HG03520 (cell line): ENCODE measurements around the gene TMEM80.
"Not testable (repeated sequence)": the region's sequence is repeated elsewhere in the genome, so short reads cannot be mapped to it uniquely, and the experiment has no call there.

Experiments used
- ATAC-seq: cut with Tn5 transposase; IDR thresholded peaks from one replicate; pipeline ENCODE4 v1.9.1; 2021; ENCODE audit warnings: mild to moderate bottlenecking, moderate library complexity; ENCODE audit not compliant: unreplicated experiment

The TMEM80 gene

DNA sequence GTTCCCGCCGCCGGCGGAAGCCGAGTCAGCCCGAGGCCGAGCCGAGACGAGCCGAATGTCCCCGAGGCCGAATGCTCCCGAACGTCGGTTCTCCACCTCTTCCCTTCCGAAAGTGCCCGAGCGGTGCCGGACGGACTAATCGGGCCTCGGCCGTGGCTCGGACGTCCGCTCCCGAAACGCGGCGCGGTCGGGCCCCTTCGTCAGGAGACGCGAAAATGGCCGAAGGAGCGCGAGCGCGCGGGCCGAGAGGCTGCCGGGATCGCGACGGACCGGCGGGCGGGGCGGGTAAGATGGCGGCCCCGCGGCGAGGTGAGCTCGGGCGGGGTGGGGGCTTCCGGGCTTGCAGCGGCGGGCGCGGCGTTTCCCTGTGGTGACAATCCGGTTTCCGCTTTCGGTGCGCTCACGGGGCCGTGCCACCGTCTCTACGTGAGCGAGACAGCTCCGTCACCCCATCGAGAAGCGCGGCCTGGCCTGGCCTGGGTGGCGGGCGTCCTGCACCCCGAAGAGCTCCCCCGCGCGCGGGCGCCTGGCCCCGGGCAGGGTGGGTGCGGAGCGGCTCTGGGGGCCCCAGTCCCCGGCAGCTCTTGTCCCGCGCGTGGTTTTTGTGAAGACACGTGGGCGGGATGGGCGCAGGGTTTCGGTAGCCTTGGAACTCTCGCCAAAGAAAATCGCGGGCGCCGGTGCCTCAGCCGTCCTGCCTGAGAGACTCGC is at the start of gene TMEM80:
TSS of gene TMEM80 (plus strand) at position 279 of the 711 bp plus-strand sequence. CDS start at position 291, 12 bp downstream.
- peak; percentile 64 for ATAC-seq

DNA sequence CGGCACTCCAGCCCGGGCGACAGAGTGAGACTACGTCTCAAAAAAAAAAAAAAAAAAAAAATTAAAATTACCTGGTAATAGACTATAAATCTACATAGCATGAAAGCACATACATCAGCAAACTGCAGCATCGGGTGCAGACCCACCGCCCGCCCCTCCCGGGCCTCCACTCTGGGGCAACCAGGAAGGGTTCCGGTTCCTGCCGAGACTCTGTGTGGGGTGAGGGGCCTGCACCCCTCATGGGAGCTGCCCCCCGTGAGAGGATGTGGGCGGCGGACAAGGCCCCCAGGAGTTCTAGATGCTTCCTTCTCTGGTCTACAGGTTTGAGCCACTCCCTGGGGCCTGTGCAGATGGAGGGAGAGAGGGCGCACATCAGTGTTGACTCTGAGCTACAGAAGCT is 49.4 kb upstream of the TMEM80 start:
- ATAC-seq = no peak

DNA sequence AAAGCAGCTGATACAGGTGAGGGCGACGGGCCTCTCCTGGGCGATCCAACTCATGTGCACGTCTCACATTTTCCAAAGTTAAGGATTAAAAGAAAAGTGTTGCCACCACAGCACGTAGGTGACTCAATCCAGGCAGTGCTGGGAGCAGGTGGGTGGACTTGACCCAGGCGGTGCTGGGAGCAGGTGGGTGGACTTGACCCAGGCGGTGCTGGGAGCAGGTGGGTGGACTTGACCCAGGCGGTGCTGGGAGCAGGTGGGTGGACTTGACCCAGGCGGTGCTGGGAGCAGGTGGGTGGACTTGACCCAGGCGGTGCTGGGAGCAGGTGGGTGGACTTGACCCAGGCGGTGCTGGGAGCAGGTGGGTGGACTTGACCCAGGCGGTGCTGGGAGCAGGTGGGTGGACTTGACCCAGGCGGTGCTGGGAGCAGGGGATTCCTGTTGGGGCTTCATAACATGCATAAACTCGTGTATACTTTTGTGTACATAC is 47.9 kb upstream of the TMEM80 start:
- ATAC-seq = not testable (repeated sequence)

DNA sequence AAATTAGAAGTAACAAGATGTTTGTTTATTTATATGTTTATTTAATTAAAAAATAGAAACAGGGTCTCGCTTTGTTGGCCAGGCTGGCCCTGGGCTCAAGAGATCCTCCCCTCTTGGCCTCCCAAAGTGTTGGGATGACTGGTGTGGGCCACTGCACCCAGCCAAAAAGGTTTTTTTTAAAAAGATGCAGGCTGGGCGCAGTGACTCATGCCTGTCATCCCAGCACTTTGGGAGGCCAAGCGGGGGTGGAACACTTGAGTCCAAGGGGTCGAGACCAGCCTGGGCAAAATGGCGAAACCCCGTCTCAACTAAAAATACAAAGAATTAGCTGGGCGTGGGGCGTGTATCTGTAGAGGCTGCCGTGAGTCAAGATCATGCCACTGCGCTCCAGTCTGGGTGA is 45.1 kb upstream of the TMEM80 start:
- ATAC-seq = no peak

DNA sequence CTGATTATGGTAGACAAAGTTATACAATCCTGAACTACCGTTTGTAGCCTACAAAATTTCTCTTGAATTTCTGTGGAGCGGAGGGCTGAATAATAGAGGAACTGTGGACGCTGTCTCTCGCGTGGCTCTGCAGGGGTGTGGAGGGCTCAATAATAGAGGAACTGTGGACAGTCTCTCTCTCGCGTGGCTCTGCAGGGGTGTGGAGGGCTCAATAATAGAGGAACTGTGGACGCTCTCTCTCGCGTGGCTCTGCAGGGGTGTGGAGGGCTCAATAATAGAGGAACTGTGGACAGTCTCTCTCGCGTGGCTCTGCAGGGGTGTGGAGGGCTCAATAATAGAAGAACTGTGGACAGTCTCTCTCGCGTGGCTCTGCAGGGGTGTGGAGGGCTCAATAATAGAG is 42.5 kb upstream of the TMEM80 start:
- not testable (repeated sequence) for ATAC-seq

DNA sequence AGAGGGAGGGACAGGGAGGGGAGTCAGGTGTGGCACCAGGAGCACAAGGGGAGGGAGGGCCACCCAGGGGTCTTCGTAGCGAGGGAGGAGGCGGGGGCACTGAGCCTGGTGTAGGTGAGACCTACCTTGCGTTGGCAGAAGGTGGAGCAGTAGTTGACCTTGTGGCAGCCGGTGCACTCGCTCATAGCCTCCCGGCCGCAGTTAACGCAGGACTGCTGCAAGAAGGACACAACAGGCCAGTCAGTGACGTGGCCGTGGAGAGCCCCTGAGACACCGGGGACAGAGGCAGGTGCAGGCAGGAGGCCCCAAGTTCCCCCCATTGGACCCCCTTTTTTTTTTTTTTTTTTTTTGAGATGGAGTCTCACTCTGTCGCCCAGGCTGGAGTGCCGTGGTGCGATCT is 41.8 kb upstream of the TMEM80 start:
- ATAC-seq = no peak

DNA sequence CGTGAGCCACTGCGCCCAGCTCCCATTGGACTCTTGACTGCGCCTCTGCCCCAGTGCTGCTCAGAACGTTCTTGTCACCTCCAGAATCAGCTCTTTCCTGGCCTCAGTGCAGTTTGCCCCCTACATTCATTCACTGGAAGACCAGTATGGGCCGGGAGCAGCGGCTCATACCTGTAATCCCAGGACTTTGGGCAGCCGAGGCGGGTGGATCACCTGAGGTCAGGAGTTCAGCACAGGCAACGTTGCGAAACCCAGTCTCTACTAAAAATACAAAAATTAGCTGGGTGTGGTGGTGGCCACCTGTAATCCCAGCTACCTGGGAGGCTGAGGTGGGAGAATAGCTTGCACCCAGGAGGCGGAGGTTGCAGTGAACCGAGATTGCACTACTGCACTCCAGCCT is 41.2 kb upstream of the TMEM80 start:
- ATAC-seq = not testable (repeated sequence)

DNA sequence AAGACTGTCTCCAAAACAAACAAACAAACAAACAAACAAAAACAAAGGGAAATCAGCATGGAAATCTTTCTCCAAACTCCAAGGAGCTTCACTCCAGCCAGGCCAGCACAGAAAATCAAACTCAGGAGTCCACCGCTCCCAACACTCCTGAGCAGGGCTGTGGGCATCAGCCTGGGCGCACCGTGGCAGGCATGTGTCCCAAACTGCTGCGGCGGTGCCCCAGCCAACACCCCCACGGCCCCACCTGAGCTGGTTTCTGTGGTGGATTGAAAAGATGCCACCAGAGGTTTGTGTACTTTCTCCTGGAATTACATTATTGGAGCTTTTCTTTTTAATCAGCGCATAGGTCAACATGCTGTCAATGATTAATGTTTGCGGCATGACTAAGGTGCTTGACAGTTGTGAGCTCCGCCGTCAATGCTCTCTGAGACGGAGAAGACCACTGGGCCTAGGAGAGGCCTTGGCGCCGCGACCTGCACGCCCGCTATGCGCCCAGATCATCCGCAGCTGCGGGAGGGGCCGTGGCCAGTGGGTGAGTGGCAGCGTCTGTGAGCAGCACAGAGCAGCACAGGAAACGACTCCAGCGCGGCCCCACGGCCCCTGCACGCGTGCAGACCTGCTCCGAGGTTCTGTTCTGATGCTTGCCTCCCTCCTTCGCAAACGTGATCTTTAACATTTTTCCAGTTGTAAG is 40.4 kb upstream of the TMEM80 start:
- no peak for ATAC-seq

DNA sequence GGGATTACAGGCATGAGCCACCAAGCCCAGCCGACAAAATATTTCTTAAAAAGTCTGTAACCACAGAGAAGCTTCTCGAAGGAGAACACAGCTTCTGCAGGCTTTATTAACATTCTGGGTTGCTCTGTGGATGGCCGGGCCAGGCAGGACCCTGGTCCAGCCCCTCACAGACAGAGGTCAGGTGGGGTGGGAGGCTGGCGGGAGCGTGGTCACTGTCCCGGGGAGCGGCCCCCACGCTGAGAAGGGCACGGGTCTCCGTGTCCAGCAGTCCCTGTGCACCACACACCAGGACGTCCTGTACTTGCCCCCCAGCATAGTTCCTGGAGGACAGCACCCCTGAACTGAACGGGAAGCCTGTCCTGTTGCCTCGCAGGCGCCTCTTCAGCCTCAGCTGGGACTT is 39.2 kb upstream of the TMEM80 start:
- no peak for ATAC-seq

DNA sequence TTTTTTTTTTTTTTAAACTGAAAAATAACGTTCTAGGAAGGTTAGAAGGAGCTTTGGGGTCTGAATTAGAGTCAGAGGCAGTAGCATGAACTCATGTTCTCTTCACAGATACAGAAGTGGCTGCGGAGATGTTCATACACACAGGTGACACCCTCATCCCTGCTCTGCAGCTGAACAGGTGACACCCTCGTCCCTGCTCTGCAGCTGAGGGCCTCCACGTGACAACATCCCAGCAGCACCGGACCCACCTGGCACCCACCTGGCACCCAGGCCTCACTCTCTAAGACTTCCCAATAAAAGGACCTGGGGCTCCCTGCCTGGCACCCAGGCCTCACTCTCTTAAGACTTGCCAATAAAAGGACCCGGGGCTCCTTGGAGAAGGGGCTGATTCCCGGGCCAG is 38.8 kb upstream of the TMEM80 start:
- ATAC-seq = no peak

DNA sequence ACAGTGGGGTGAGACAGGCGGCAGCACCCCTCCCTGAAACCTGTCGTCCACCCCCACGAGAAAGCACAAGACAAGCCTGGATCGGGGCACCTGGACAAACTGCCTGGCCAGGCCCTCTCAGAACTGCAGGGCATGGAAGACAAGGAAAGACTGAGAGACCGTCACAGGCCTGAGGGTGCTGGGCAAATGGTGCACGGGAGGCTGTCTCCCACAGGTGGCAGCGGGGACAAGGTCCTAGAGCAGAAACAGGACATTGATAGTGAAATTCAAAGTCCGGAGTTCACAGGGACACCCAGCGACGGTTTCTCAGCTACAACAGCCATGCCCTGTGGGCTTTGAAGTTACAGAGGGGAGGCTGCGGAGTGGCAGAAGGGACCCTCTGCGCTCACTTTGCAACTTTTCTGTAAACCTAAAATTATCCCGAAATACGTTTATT is 37.9 kb upstream of the TMEM80 start:
- no peak for ATAC-seq

DNA sequence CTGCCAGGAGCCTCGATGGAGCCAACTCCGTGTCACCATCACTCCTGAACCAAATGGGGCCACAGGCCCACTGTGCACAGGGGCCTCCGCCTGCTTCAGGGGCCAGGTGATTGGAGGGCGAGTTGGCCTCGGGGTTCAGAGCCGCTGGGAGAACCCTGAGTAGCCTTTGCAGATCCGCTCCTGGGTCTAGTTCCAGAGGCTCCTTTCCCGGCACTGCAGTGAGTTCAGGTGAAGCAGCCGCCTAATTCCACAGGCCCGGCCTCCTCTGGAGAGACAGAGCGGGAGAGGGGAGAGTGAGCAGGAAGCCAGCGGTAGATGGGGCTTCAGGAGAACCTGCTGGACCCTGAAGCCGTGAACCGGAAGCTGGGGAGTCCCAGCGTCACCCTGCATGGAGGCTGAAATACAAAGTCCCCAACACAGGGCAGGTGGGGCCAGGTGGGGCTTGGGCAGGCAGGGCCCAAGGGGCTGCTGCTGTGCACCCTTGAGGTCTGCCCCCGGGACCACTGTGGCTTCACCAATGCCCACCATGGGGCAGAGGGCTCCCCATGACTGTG is 36.0 kb upstream of the TMEM80 start:
- ATAC-seq = no peak

DNA sequence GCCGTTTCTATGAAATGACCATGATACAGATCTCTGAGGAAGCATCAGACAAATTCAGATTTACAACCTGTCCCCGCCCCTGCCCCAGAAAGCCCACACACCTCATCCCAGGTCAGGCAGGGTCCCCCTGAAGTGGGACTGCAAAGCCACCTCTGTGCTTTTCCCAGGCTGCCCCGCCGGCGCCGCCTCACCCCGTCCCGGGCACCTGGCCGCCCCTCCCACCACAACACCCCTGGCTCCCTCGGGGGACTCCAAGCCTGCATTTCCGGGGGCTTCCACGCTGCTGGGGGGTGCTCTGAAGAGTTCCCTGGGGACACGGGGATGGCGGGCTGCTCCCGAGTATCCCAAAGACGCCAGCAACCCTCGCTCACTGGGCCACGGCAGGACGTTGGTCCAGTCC is 35.3 kb upstream of the TMEM80 start:
- ATAC-seq = no peak

DNA sequence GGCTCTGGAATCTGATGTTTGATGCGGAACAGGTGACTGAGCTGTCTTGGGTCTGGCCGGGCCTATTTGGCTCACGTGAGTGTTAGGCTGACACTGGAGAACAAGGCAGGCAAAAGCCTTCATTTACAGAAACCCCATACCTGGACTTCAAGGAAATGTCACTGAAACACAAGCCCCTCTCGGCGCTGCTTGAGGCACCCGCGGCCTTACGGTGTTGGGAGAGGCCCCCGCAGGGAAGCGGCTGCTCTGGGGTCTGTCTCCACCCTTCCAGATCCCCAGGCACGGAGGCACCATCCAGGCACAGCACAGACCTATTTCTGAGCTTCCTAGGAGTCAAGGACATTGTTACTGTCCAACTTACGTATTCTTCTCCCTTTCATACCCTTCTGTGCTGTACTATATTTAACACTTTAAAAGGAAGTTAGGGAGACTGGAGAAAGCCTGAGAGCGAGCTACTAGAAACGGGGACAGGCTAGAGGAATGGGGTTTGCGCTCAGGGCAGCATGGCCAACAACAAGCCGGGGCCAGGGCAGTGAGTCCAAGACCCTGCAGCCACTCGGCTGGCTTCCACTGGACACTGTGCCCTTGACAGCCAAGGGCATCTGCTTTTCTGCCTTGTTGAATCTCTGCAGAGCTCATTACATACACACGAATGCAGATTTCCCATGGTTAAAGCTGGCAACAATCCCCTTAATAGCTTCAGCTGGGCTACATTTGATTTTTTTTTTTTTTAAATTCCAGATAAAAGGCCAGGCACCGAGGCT is 34.8 kb upstream of the TMEM80 start:
- no peak for ATAC-seq

DNA sequence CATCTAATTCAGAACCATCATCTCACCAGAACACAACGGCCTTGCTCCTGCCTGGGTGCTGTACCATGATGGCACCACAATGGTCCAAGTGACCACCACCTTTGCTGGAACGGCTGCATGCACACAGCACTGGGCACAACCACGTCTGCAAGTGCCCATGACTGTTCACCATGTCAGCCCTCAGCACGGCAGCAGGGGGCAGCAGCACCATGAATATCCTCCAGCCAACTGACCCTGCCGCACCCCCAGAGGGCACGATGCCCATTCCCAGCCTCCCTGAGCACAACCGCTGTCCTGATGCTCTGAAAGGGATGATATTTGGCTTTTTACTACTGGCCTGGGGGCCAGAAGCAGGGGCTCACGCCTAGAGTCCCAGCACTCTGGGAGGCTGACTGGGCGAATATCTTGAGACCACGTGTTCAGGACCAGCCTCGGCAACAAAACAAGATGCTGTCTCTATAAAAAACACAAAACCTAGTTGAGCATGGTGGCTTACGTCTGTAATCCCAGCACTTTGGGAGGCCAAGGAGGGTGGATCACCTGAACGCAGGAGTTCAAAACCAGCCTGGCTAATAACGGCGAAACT is 32.8 kb upstream of the TMEM80 start:
- no peak for ATAC-seq

DNA sequence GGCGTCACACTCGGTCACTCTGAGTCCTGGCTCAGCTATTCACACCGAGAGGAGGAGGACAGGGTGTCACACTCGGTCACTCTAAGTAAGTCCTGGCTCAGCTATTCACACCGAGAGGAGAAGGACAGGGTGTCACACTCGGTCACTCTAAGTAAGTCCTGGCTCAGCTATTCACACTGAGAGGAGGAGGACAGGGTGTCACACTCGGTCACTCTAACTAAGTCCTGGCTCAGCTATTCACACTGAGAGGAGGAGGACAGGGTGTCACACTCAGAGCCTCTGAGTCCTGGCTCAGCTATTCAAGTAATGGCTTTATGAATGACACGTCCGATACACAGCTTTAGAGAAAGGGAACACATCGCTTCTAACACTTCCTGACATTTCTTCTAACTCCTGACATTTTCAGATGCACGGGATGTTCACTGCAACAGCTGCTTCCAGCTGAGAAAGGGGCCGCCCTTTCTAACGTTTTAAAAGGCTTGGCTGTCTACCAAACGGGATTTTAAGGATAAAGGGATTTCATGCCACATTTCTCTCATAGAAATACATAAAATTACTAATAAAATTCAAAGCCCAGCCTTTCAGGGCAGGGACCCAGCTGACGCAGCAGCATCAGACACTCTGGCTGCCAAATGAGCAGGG is 30.4 kb upstream of the TMEM80 start:
- ATAC-seq = no peak

DNA sequence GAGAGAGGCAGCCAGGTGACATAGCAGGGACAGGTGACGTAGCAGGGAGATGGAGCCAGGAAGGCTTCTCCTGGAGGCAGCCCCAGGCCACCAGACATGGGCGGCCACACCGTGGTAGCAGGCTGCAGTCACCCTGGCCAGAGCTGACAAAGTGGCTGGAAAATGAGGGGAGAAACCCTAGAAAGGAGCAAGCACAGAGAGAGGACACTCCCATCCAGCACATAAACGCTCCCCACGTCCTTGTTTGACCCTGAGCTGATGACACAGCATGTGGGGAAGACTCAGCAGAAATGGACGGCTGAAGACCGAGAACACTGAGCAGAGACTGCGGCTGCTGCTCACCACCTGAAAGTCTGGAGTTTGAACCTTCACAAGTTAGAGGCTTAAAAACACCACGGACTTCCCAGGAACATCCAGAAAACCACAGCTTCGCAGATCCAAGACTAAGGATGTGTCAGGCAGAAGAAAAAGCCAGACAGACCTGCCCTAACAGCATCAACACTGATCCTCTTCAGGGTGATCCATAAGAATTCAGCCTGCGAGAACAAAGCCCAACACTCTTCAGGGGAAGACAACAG is 29.8 kb upstream of the TMEM80 start:
- ATAC-seq = no peak

DNA sequence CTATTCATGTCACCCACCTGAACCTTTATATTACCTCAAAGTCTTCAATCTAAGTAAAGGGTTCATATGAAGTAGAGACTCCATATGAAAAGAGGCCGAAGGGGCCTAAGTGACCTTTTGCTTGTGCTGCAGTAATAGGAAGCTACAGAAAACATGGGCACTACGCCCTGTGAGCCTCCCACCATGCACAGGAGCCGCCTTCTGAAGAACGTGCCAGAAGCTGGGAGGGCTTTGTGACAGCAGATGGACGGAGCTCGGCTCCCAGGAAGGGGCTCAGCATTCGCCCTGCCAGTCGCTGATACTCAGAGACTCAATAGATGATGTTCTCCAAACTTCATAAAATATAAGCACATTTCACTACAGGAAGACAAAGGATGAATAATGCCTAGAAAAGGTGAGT is 21.8 kb upstream of the TMEM80 start:
- no peak for ATAC-seq

DNA sequence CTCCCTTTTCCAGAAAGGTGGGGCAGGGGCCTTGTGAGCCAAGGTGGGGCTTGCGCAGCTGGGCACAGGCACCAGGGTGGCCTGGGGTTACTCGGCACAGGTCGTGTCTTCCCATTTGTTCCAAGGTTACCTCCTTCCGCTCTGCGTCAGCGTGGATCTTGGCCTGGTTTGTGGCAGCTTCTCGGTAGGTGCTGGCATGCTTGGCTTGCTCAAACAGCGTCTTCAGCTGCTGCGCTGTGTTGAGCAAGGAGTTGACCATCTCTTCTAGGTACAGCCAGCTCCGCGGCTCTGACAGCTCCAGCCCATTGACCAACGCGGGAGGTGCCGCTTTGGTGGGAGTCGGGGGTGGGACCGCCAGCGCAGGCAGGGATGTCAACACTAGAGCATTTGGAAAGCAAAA is 21.2 kb upstream of the TMEM80 start:
- no peak for ATAC-seq

DNA sequence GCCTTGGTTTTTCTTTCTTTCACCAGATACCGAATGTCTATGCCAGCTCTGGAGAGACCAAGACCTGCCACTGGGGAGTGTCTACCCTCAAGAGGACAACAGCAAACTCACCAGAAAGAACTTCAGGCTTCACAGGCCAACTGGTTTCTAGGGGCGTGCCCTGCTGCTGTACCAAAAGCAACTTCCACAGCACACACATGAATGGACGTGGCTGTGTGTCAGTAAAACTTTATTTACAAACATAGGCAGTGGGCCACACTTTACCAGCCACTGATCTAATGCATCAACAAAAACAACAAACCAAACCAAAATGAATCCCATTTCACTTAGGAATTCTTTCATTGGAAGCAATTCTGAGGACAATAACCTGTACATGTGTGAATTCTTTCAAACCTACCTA is 17.3 kb upstream of the TMEM80 start:
- no peak for ATAC-seq
